CD4-positive, alpha-beta T cell (primary cell): ENCODE results near the gene KNL1. TPM values are rescaled to one million over a fixed set of nuclear protein-coding genes. Genes with fewer than 3 reads are reported as not detected.
A peak's percentile ranks its signal among the peaks of the same experiment; 100 is the strongest.

Experiments
- ATAC-seq: fragments of 200-7000 bp; cut with Tn5 transposase; one replicate; pipeline ENCODE4 v1.10.0; 2022; ENCODE audit warnings: mild to moderate bottlenecking; ENCODE audit not compliant: poor library complexity
- CTCF ChIA-PET: fragments of 350-600 bp; sonication (Branson Sonifier 250); formaldehyde crosslinking; loops from one replicate; lab custom pipeline; 2021; ENCODE audit warnings: antibody characterized with exemption, inconsistent platforms; lab: Charles Lee
- POLR2A ChIA-PET: fragments of 350-600 bp; sonication (Branson Sonifier 250); formaldehyde crosslinking; loops from one replicate; lab custom pipeline; 2021; ENCODE audit warnings: antibody characterized with exemption, inconsistent platforms; lab: Charles Lee
- DNase-seq, 14 experiments: peaks; one replicate each; pipeline ENCODE4 v3.0.0-alpha.2; 2013 to 2020; ENCODE audit warnings: mixed read lengths in 2 of 14
- H3K27ac ChIP-seq, 2 donors: one replicate each; pipeline versions ENCODE4 v1.5.1 to v1.7.0; 2013; ENCODE audit warnings: low read length in 2 of 2, low read depth in 1 of 2, mild to moderate bottlenecking in 1 of 2
- H3K27me3 ChIP-seq, 2 experiments: 1 replicate in 1 of 2; 2 replicates in 1 of 2; pipeline versions ENCODE4 v1.6.1 to v1.7.0; 2013; ENCODE audit warnings: low read length in 2 of 2, control low read depth in 1 of 2, mild to moderate bottlenecking in 1 of 2, moderate library complexity in 1 of 2; ENCODE audit not compliant: insufficient read depth in 2 of 2, control insufficient read depth in 1 of 2
- H3K36me3 ChIP-seq: one replicate; pipeline ENCODE4 v1.6.1; 2013; ENCODE audit warnings: low read length, control low read depth; ENCODE audit not compliant: insufficient read depth
- H3K4me1 ChIP-seq: one replicate; pipeline ENCODE4 v1.6.1; 2013; ENCODE audit warnings: low read length, control low read depth; ENCODE audit not compliant: insufficient read depth
- H3K4me3 ChIP-seq: one replicate; pipeline ENCODE4 v1.5.1; 2013; ENCODE audit warnings: mild to moderate bottlenecking, low read length, moderate library complexity
- H3K9me3 ChIP-seq, 2 experiments: 1 replicate in 1 of 2; 2 replicates in 1 of 2; pipeline versions ENCODE4 v1.6.1 to v1.7.0; 2013; ENCODE audit warnings: low read length in 2 of 2, mild to moderate bottlenecking in 2 of 2, control low read depth in 1 of 2, moderate library complexity in 1 of 2; ENCODE audit not compliant: control insufficient read depth in 1 of 2, insufficient read depth in 1 of 2
- H3K27ac Mint-ChIP-seq: one replicate; pipeline ENCODE4 v1.8.0; 2020; ENCODE audit warnings: mixed read lengths
- H3K27me3 Mint-ChIP-seq: one replicate; pipeline ENCODE4 v1.8.0; 2021; ENCODE audit warnings: mixed read lengths
- H3K36me3 Mint-ChIP-seq: one replicate; pipeline ENCODE4 v1.8.0; 2021; ENCODE audit warnings: low read depth, mixed read lengths
- H3K4me1 Mint-ChIP-seq: one replicate; pipeline ENCODE4 v1.8.0; 2021; ENCODE audit warnings: low read depth, mixed read lengths
- H3K4me3 Mint-ChIP-seq: one replicate; pipeline ENCODE4 v1.8.0; 2020; ENCODE audit warnings: mild to moderate bottlenecking, mixed read lengths
- H3K9me3 Mint-ChIP-seq: one replicate; pipeline ENCODE4 v1.8.0; 2020; ENCODE audit warnings: mixed read lengths
- CTCF ChIP-seq: fragments of 200-600 bp; IDR thresholded peaks from one replicate; pipeline ENCODE4 v1.8.0; 2022; ENCODE audit warnings: antibody characterized with exemption, mild to moderate bottlenecking
- intact Hi-C, 2 experiments: fragments of 100-400 bp; cut with DNase I in 1 of 2; cut with micrococcal nuclease in 1 of 2; formaldehyde crosslinking; loops; one replicate each; pipeline versions ENCODE4 v1.15.1 to v1.9.0; 2023 to 2025; cut with DNase I, micrococcal nuclease
- total RNA-seq, 174 experiments: library from RNA in 2 of 174; stranded (reverse) in 2 of 174; gene quantifications; one replicate each; pipeline ENCODE4 v1.2.3 and lab custom pipeline; 2021 to 2026

KNL1 gene
- total RNA-seq, 2 experiments from 2014 or later = 0.59 to 0.69 TPM

GRCh38 chr15:40565333-40566238, 28.5 kb upstream of the KNL1 start:
- Mint-ChIP-seq H3K27me3 (no peaks in the 10 kb centered on the region), H3K4me3 (peak overlapping the region; percentile 97), H3K9me3 (no peaks in the 10 kb centered on the region), H3K4me1 (peaks cover 45% of the 10 kb centered on the region), H3K36me3 (peaks cover 30% of the 10 kb centered on the region), H3K27ac (peak overlapping the region; percentile 88)
- H3K4me3 ChIP-seq = peak overlapping the region; percentile 76
- no peaks in the 10 kb centered on the region for H3K27me3 ChIP-seq
- DNase-seq (no peak), ATAC-seq (no peak)
- peaks cover 5% of the 10 kb centered on the region for H3K36me3 ChIP-seq
- H3K9me3 ChIP-seq = no peaks in the 10 kb centered on the region
- ChIA-PET CTCF (interaction anchor here (1.7 to 2.0 kb wide), 3 partner anchors 24 to 328 kb away, joined by 4 to 10 read pairs (median 6); partner anchors contain the start of gene VPS18), POLR2A (interaction anchor here (0.6 to 1.8 kb wide), 15 partner anchors 9 to 1708 kb away, joined by 3 to 14 read pairs (median 5); partner anchors contain the start of genes BAHD1, CHAC1, DNAJC17 and GANC)
- intact Hi-C loops = loop anchor here (2.0 to 10.0 kb wide), 8 partner anchors 29 to 979 kb away; partner anchors contain the start of genes RMDN3 (in 2 of the 2), BAHD1 (in 1 of the 2), FSIP1 (in 1 of the 2) and KNL1 (in 1 of the 2)
- peaks cover 42% of the 10 kb centered on the region for H3K4me1 ChIP-seq
- peak overlapping the region; percentile 70 to 85 for H3K27ac ChIP-seq
- no peak for TF ChIP-seq CTCF

GRCh38 chr15:40567111-40567510, 26.9 kb upstream of the KNL1 start:
- Mint-ChIP-seq H3K4me1 (peaks cover 39% of the 10 kb centered on the region), H3K9me3 (no peaks in the 10 kb centered on the region), H3K4me3 (peak overlapping the region; percentile 48), H3K27ac (no peak overlapping the region), H3K27me3 (no peaks in the 10 kb centered on the region), H3K36me3 (peaks cover 29% of the 10 kb centered on the region)
- H3K27ac ChIP-seq = no peak overlapping the region
- DNase-seq (peak in 1 of 14 experiments; percentile 18), ATAC-seq (no peak)
- H3K9me3 ChIP-seq = no peaks in the 10 kb centered on the region
- peaks cover 55% of the 10 kb centered on the region for H3K4me1 ChIP-seq
- no peak overlapping the region for H3K4me3 ChIP-seq
- TF ChIP-seq CTCF = no peak
- ChIA-PET CTCF (interaction anchor here (0.8 to 1.7 kb wide), 3 partner anchors 23 to 327 kb away, joined by 3 to 4 read pairs (median 4); partner anchors contain the start of gene VPS18), POLR2A (interaction anchor here (0.5 kb wide), 1 partner anchor 227 kb away, joined by 3 read pairs; no protein-coding TSS in a partner anchor)
- H3K27me3 ChIP-seq = no peaks in the 10 kb centered on the region
- intact Hi-C loops = loop anchor here (2.0 to 10.0 kb wide), 6 partner anchors 115 to 978 kb away; partner anchors contain the start of genes BAHD1 (in 1 of the 2), FSIP1 (in 1 of the 2), RAD51 (in 1 of the 2) and RPAP1 (in 1 of the 2)
- H3K36me3 ChIP-seq = peaks cover 8% of the 10 kb centered on the region
